ENCODE data around the gene LIMCH1. TPM values are rescaled to one million over a fixed set of nuclear protein-coding genes. Genes with fewer than 3 reads are reported as not detected.

The LIMCH1 gene
- total and polyA plus RNA-seq, 2 of the 8 experiments (the other 6 are each of a cell fraction or from before 2014, with no cell fraction given) = 2.7 to 3.0 TPM

- Histone ChIP-seq H4K91ac (replicated peaks; ENCODE audit: insufficient read length, low read length) (no peak overlapping the region), H2BK120ac (replicated peaks; ENCODE audit: low read depth, low read length) (no peak overlapping the region), H3K56ac (replicated peaks; ENCODE audit: insufficient read length, low read depth, low read length) (no peak overlapping the region), H3K27ac (ENCODE audit: low read depth, low read length) (no peak overlapping the region), H2BK5ac (ENCODE audit: low read depth, low read length) (no peak overlapping the region), H3K79me2 (ENCODE audit: control insufficient read depth in 1 of 2, insufficient read depth in 2 of 2, low read length in 2 of 2) (no peaks in the 10 kb centered on the region), H3K79me1 (ENCODE audit: low read depth, low read length) (no peaks in the 10 kb centered on the region), H3K4ac (replicated peaks; ENCODE audit: insufficient read length, low read depth, low read length) (no peak overlapping the region), H3K23ac (ENCODE audit: insufficient read length) (no peak overlapping the region), H3K23me2 (ENCODE audit: low read depth, low read length) (no peaks in the 10 kb centered on the region), H3K18ac (ENCODE audit: extremely low read depth, low read length) (no peak overlapping the region), H3K27me3 (replicated peaks in 1 of 4; ENCODE audit: control insufficient read depth in 3 of 4, extremely low read depth in 1 of 4, insufficient read depth in 3 of 4, low read length in 3 of 4) (no peaks in the 10 kb centered on the region), H4K5ac (ENCODE audit: insufficient read length, low read depth, low read length) (no peak overlapping the region), H3K36me3 (ENCODE audit: control insufficient read depth in 2 of 4, insufficient read depth in 4 of 4, low read length in 3 of 4) (no peaks in the 10 kb centered on the region), H3K14ac (ENCODE audit: insufficient read length) (no peak overlapping the region), H2BK12ac (ENCODE audit: low read depth, low read length) (no peak overlapping the region), H2BK15ac (ENCODE audit: low read length) (no peak overlapping the region), H3K9ac (replicated peaks in 1 of 4; ENCODE audit: extremely low read depth in 1 of 4, low read depth in 3 of 4, low read length in 3 of 4) (no peak overlapping the region), H2BK20ac (ENCODE audit: low read length) (no peak overlapping the region), H3K4me2 (ENCODE audit: insufficient read depth in 1 of 2, low read depth in 2 of 2, low read length in 2 of 2) (no peak overlapping the region), H3K4me1 (replicated peaks in 1 of 4; ENCODE audit: control insufficient read depth in 3 of 4, insufficient read depth in 4 of 4, low read length in 3 of 4) (no peaks in the 10 kb centered on the region), H2AFZ (ENCODE audit: low read length) (no peak overlapping the region), H2AK5ac (ENCODE audit: low read depth, low read length) (no peak overlapping the region), H4K20me1 (replicated peaks in 1 of 2; ENCODE audit: control insufficient read depth in 1 of 2, insufficient read depth in 2 of 2, low read length in 2 of 2) (no peaks in the 10 kb centered on the region), H3K4me3 (ENCODE audit: extremely low read depth in 1 of 4, insufficient read depth in 2 of 4, low read depth in 3 of 4, low read length in 4 of 4) (no peak overlapping the region), H4K8ac (ENCODE audit: extremely low read depth, insufficient read depth, low read length) (no peak overlapping the region), H3K9me3 (ENCODE audit: insufficient read depth in 2 of 2, low read depth in 1 of 2, low read length in 1 of 2) (no peaks in the 10 kb centered on the region; a peak in 1 of 4 replicates)
- ChIA-PET POLR2A (ENCODE audit: partially characterized antibody) (no interaction called here), CTCF (ENCODE audit: partially characterized antibody) (interaction anchor here (0.7 to 1.9 kb wide), 6 partner anchors 16 to 86 kb away, joined by 3 to 5 read pairs (median 3); no protein-coding TSS in a partner anchor)
- 95% methylated on average over 1 of the region's 1 CpG; no CpG with 5 or more reads in 1 of the 2 experiments for WGBS, 2 experiments (ENCODE audit: extremely low coverage in 1 of 2, insufficient coverage in 1 of 2, insufficient read length in 1 of 2, insufficient replicate concordance in 2 of 2, low coverage in 1 of 2, low lambda C conversion rate in 2 of 2, missing lambda C conversion rate in 1 of 2)
- no peak for DNase-seq (ENCODE audit: low read depth in 1 of 2, low spot score in 2 of 2)
- peak; percentile 36 for FAIRE-seq
- TF ChIP-seq EZH2 (IDR thresholded peaks at IDR 0.05; ENCODE audit: low read depth, low read length, severe bottlenecking) = no peak
- peak in 1 of 2 experiments; percentile 3; a peak in 1 of 4 replicates for TF ChIP-seq RAD21 (IDR thresholded peaks at IDR 0.05 in 1 of 2, conservative IDR thresholded peaks at IDR 0.05 in 1 of 2; ENCODE audit: low read depth in 2 of 2, low read length in 2 of 2)
These were observed 37.7 kb downstream of the LIMCH1 start for GRCh38 chr4:41575665-41576064.
